ENCODE measurements around the gene ACTG1. TPM values are rescaled to one million over a fixed set of nuclear protein-coding genes. Genes with fewer than 3 reads are reported as not detected.

ACTG1 gene
- total and polyA plus RNA-seq, 9 of the 15 experiments (the other 6 are each of a cell fraction or from before 2014, with no cell fraction given), result 224 to 1,775 (median 568) TPM

DNA sequence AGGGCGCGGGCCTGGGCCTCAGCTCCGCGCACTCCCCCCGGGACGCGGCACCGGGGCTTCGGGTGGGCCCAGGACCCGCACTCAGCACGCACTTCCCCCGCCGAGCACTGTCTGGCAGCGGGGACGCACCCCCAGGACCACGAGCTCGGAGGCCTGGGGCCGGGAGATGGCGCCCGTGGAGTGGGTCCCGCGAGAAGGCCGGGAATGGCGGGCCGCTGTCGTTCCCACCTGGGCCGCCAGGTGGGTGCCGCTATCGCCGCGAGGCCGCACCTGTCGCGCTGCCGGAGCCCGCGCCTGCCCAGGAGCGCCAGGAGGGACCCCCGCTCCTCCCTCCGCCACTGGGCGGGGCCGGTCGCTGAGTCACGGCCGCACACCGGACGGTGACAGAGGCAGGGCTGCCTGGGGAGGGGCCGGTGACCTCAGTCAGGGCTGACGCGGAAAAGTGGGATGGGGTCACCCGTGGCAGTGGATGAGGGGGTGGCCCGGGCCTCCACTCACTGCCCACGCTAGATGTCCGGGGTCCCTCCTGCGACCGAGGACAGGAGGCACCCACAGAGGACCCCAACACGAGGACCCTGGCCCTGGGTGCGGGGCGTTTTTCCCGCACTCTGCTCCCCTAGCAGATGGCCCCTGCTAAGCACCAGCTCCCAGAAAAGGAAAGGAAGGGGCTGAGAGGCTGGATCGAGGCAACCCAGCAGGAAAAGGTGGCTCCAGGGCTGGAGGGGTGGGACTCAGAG, 6.9 kb upstream of the ACTG1 start (continued):
- TF ChIP-seq ZNF436 (CRISPR knock-in tag; IDR thresholded peaks at IDR 0.05), result no peak
- no peak for TF ChIP-seq ARHGAP35 (IDR thresholded peaks at IDR 0.05; ENCODE audit: partially characterized antibody)
- TF ChIP-seq, protein P1, sequence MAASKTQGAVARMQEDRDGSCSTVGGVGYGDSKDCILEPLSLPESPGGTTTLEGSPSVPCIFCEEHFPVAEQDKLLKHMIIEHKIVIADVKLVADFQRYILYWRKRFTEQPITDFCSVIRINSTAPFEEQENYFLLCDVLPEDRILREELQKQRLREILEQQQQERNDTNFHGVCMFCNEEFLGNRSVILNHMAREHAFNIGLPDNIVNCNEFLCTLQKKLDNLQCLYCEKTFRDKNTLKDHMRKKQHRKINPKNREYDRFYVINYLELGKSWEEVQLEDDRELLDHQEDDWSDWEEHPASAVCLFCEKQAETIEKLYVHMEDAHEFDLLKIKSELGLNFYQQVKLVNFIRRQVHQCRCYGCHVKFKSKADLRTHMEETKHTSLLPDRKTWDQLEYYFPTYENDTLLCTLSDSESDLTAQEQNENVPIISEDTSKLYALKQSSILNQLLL (CRISPR knock-in tag; IDR thresholded peaks at IDR 0.05; ENCODE audit: borderline replicate concordance), result no peak
- peak; percentile 84 for TF ChIP-seq CHD2 (IDR thresholded peaks at IDR 0.05; ENCODE audit: low read depth, low read length)
- no peak for TF ChIP-seq KDM2B (CRISPR knock-in tag; IDR thresholded peaks at IDR 0.05)
- peak; percentile 13; the same call in 1 of the 2 replicates for TF ChIP-seq CBFA2T3 (IDR thresholded peaks at IDR 0.05)
- TF ChIP-seq CREBBP (IDR thresholded peaks at IDR 0.05; ENCODE audit: low read depth, low read length), result no peak
- TF ChIP-seq ZFX (CRISPR knock-in tag; IDR thresholded peaks at IDR 0.05), result peak; percentile 82
- TF ChIP-seq, protein P2, sequence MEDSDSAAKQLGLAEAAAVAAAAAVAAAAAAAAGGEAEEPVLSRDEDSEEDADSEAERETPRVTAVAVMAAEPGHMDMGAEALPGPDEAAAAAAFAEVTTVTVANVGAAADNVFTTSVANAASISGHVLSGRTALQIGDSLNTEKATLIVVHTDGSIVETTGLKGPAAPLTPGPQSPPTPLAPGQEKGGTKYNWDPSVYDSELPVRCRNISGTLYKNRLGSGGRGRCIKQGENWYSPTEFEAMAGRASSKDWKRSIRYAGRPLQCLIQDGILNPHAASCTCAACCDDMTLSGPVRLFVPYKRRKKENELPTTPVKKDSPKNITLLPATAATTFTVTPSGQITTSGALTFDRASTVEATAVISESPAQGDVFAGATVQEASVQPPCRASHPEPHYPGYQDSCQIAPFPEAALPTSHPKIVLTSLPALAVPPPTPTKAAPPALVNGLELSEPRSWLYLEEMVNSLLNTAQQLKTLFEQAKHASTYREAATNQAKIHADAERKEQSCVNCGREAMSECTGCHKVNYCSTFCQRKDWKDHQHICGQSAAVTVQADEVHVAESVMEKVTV (CRISPR knock-in tag; IDR thresholded peaks at IDR 0.05), result no peak
- TF ChIP-seq, protein P3, sequence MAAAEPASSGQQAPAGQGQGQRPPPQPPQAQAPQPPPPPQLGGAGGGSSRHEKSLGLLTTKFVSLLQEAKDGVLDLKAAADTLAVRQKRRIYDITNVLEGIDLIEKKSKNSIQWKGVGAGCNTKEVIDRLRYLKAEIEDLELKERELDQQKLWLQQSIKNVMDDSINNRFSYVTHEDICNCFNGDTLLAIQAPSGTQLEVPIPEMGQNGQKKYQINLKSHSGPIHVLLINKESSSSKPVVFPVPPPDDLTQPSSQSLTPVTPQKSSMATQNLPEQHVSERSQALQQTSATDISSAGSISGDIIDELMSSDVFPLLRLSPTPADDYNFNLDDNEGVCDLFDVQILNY (CRISPR knock-in tag; IDR thresholded peaks at IDR 0.05), result no peak
- no peak for TF ChIP-seq HNRNPUL1 (IDR thresholded peaks at IDR 0.05; ENCODE audit: low read length)
- peak; percentile 32; the same call in 1 of the 2 replicates for TF ChIP-seq GABPB1 (CRISPR knock-in tag; IDR thresholded peaks at IDR 0.05)
- TF ChIP-seq CAMTA2 (CRISPR knock-in tag; conservative IDR thresholded peaks at IDR 0.05), result no peak
- peak; percentile 70 for TF ChIP-seq CXXC5 (CRISPR knock-in tag; IDR thresholded peaks at IDR 0.05)
- no peak for TF ChIP-seq KAT8 (IDR thresholded peaks at IDR 0.05; ENCODE audit: low read depth)
- TF ChIP-seq HNRNPK (IDR thresholded peaks at IDR 0.05; ENCODE audit: low read depth, low read length, poor library complexity, severe bottlenecking), result no peak
- no peak for TF ChIP-seq DACH1 (IDR thresholded peaks at IDR 0.05; ENCODE audit: partially characterized antibody)
- TF ChIP-seq MTF1 (CRISPR knock-in tag; IDR thresholded peaks at IDR 0.05; ENCODE audit: borderline replicate concordance), result no peak
- peak; percentile 77 for TF ChIP-seq ATF7 (IDR thresholded peaks at IDR 0.05)
- TF ChIP-seq, protein P4, sequence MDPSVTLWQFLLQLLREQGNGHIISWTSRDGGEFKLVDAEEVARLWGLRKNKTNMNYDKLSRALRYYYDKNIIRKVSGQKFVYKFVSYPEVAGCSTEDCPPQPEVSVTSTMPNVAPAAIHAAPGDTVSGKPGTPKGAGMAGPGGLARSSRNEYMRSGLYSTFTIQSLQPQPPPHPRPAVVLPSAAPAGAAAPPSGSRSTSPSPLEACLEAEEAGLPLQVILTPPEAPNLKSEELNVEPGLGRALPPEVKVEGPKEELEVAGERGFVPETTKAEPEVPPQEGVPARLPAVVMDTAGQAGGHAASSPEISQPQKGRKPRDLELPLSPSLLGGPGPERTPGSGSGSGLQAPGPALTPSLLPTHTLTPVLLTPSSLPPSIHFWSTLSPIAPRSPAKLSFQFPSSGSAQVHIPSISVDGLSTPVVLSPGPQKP (CRISPR knock-in tag; IDR thresholded peaks at IDR 0.05), result no peak
- no peak for TF ChIP-seq POLR2H (tag; IDR thresholded peaks at IDR 0.05; ENCODE audit: low read depth)
- no peak for TF ChIP-seq TCF7L2 (IDR thresholded peaks at IDR 0.05; ENCODE audit: low read depth, low read length)
- TF ChIP-seq MIER1 (IDR thresholded peaks at IDR 0.05; ENCODE audit: low read depth), result no peak
- no peak for TF ChIP-seq ZNF766 (CRISPR knock-in tag; conservative IDR thresholded peaks at IDR 0.05)
- no peak for TF ChIP-seq ZFP1 (CRISPR knock-in tag; IDR thresholded peaks at IDR 0.05)
- TF ChIP-seq ARID1B (IDR thresholded peaks at IDR 0.05), result peak; percentile 62

Measured in K562 (cell line).